Activated T-cell treated with anti-CD3 and anti-CD28 coated beads for 1 hour (primary cell): ENCODE data around the gene FAAP100.
"Not testable (repeated sequence)": the region's sequence is repeated elsewhere in the genome, so short reads cannot be mapped to it uniquely, and the experiment has no call there.

Experiments
- DNase-seq: peaks from one replicate; pipeline ENCODE4 v3.0.0-alpha.2; 2020; ENCODE audit warnings: low read depth

The FAAP100 gene

GRCh38 chr17:81552244-81553017 lies at the start of gene FAAP100:
Gene FAAP100, minus strand, starts transcription at chr17:81552353. Its CDS starts 23 bp downstream, at chr17:81552330.
- DNase-seq, result peak; percentile 67

- DNase-seq, result peak; percentile 16
Observed at GRCh38 chr17:81601525-81602120, 49.5 kb upstream of the FAAP100 start.

- no peak for DNase-seq
Observed at GRCh38 chr17:81599719-81600486, 47.8 kb upstream of the FAAP100 start.

GRCh38 chr17:81593105-81593871 lies 41.1 kb upstream of the FAAP100 start:
- no peak for DNase-seq

- no peak for DNase-seq
Observed at GRCh38 chr17:81591971-81592370, 39.8 kb upstream of the FAAP100 start.

GRCh38 chr17:81590121-81590520 lies 38.0 kb upstream of the FAAP100 start:
- no peak for DNase-seq

- DNase-seq, result no peak
Observed at GRCh38 chr17:81589612-81590011, 37.5 kb upstream of the FAAP100 start.

GRCh38 chr17:81586096-81586495 lies 33.9 kb upstream of the FAAP100 start:
- DNase-seq, result no peak

GRCh38 chr17:81584771-81585170 lies 32.6 kb upstream of the FAAP100 start:
- not testable (repeated sequence) for DNase-seq

- no peak for DNase-seq
Observed at GRCh38 chr17:81583589-81584342, 31.6 kb upstream of the FAAP100 start.

- no peak for DNase-seq
Observed at GRCh38 chr17:81582749-81583148, 30.6 kb upstream of the FAAP100 start.

GRCh38 chr17:81582341-81582740 lies 30.2 kb upstream of the FAAP100 start:
- DNase-seq, result no peak

GRCh38 chr17:81581758-81582157 lies 29.6 kb upstream of the FAAP100 start:
- no peak for DNase-seq

- DNase-seq, result no peak
Observed at GRCh38 chr17:81580481-81580880, 28.3 kb upstream of the FAAP100 start.

GRCh38 chr17:81579821-81580321 lies 27.7 kb upstream of the FAAP100 start:
- no peak for DNase-seq

GRCh38 chr17:81579298-81579697 lies 27.1 kb upstream of the FAAP100 start:
- DNase-seq, result no peak

- DNase-seq, result no peak
Observed at GRCh38 chr17:81578561-81579225, 26.5 kb upstream of the FAAP100 start.

- DNase-seq, result no peak
Observed at GRCh38 chr17:81578038-81578441, 25.9 kb upstream of the FAAP100 start.

- DNase-seq, result no peak
Observed at GRCh38 chr17:81577278-81578000, 25.3 kb upstream of the FAAP100 start.
